VCaP (cell line): ENCODE results near the gene TFIP11.
A peak's percentile ranks its signal among the peaks of the same experiment; 100 is the strongest.

Experiments used
- H3K27ac ChIP-seq: fragments of 450-650 bp; 2 replicates; pipeline ENCODE4 v1.5.1; 2017
- CTCF ChIP-seq: fragments of 450-650 bp; conservative IDR thresholded peaks from 2 replicates; pipeline ENCODE4 v1.5.1; 2017; ENCODE audit warnings: mild to moderate bottlenecking, moderate library complexity

Gene TFIP11

GRCh38 chr22:26463101-26463661 is 49.1 kb downstream of the TFIP11 start:
- TF ChIP-seq CTCF: no peak
- no peak overlapping the region for H3K27ac ChIP-seq

GRCh38 chr22:26462641-26463040 is 49.6 kb downstream of the TFIP11 start:
- H3K27ac ChIP-seq: no peak overlapping the region
- no peak for TF ChIP-seq CTCF

GRCh38 chr22:26462051-26462450 is 50.2 kb downstream of the TFIP11 start:
- TF ChIP-seq CTCF: no peak
- H3K27ac ChIP-seq: no peak overlapping the region

- TF ChIP-seq CTCF: peak; percentile 86
- no peak overlapping the region for H3K27ac ChIP-seq
These were observed 51.0 kb downstream of the TFIP11 start for GRCh38 chr22:26461188-26461810.

GRCh38 chr22:26460202-26460601 is 52.1 kb downstream of the TFIP11 start:
- H3K27ac ChIP-seq: no peak overlapping the region
- TF ChIP-seq CTCF: no peak

GRCh38 chr22:26457661-26458272 is 54.5 kb downstream of the TFIP11 start:
- TF ChIP-seq CTCF: no peak
- no peak overlapping the region for H3K27ac ChIP-seq

GRCh38 chr22:26453812-26454500 is 58.3 kb downstream of the TFIP11 start:
- no peak for TF ChIP-seq CTCF
- no peak overlapping the region for H3K27ac ChIP-seq
